Measurements from ENCODE around the gene ALMS1.

DNA sequence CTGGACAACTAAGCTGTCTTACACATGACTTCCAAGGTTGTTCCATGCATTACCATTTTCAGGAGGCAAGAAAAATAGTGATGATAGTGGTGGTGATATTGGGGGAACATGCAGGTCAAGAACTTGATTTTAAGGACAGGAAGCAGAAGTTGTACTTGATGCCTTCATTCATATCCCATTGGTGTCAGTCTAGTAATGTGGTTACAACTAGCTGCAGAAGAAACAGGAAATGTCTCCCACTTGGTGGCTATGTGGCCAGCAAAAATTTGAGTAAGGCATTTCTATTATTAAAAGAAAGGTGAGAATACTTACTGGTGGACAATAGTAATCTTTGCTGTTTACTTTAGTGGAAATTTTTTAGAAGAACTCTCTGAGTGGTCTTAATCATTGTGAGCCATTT, 103.4 kb downstream of the ALMS1 start:
- TF ChIP-seq EZH2 (IDR thresholded peaks at IDR 0.05; ENCODE audit: low read length, unreplicated experiment): no peak
- TF ChIP-seq, protein P1, sequence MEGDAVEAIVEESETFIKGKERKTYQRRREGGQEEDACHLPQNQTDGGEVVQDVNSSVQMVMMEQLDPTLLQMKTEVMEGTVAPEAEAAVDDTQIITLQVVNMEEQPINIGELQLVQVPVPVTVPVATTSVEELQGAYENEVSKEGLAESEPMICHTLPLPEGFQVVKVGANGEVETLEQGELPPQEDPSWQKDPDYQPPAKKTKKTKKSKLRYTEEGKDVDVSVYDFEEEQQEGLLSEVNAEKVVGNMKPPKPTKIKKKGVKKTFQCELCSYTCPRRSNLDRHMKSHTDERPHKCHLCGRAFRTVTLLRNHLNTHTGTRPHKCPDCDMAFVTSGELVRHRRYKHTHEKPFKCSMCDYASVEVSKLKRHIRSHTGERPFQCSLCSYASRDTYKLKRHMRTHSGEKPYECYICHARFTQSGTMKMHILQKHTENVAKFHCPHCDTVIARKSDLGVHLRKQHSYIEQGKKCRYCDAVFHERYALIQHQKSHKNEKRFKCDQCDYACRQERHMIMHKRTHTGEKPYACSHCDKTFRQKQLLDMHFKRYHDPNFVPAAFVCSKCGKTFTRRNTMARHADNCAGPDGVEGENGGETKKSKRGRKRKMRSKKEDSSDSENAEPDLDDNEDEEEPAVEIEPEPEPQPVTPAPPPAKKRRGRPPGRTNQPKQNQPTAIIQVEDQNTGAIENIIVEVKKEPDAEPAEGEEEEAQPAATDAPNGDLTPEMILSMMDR (conservative IDR thresholded peaks at IDR 0.05; ENCODE audit: low read depth, low read length): no peak

Measured in PC-3 (cell line).